Spleen (tissue), 11 donors: ENCODE data around the gene PADI2. TPM values are rescaled to one million over a fixed set of nuclear protein-coding genes. Genes with fewer than 3 reads are reported as not detected.

ENCODE experiments used
- DNase-seq: peaks from one replicate; pipeline ENCODE4 v3.0.0-alpha.2; 2020
- H3K27ac ChIP-seq, 8 donors: fragments of 200-600 bp; sonication (generic) in 7 of 8; 1 replicate in 4 of 8; 2 replicates in 4 of 8; pipeline versions ENCODE4 v1.5.0 to v1.8.0; 2016 to 2021; ENCODE audit warnings: inconsistent platforms in 4 of 8, mild to moderate bottlenecking in 4 of 8, moderate library complexity in 1 of 8
- H3K27me3 ChIP-seq, 7 donors: fragments of 200-600 bp; sonication (generic) in 6 of 7; replicated peaks in 1 of 7; 1 replicate in 4 of 7; 2 replicates in 3 of 7; pipeline versions ENCODE4 v1.5.0 to v1.8.0; 2016 to 2021; ENCODE audit warnings: inconsistent platforms in 3 of 7, mild to moderate bottlenecking in 1 of 7
- H3K36me3 ChIP-seq, 6 donors: fragments of 200-600 bp; sonication (generic) in 5 of 6; 1 replicate in 4 of 6; 2 replicates in 2 of 6; pipeline versions ENCODE4 v1.5.0 to v1.8.0; 2016 to 2021; ENCODE audit warnings: inconsistent platforms in 2 of 6
- H3K4me1 ChIP-seq, 6 donors: fragments of 200-600 bp; sonication (generic) in 5 of 6; 1 replicate in 3 of 6; 2 replicates in 3 of 6; pipeline versions ENCODE4 v1.5.0 to v1.8.0; 2016 to 2021; ENCODE audit warnings: inconsistent platforms in 3 of 6
- H3K4me3 ChIP-seq, 8 donors: fragments of 200-600 bp; sonication (generic) in 7 of 8; 1 replicate in 4 of 8; 2 replicates in 4 of 8; pipeline versions ENCODE4 v1.5.0 to v1.8.0; 2016 to 2021; ENCODE audit warnings: inconsistent platforms in 4 of 8, mild to moderate bottlenecking in 4 of 8, moderate library complexity in 2 of 8
- H3K9me3 ChIP-seq, 8 donors: fragments of 200-600 bp; sonication (generic) in 7 of 8; 1 replicate in 4 of 8; 2 replicates in 4 of 8; pipeline versions ENCODE4 v1.5.0 to v1.8.0; 2016 to 2021; ENCODE audit warnings: inconsistent platforms in 4 of 8
- POLR2A ChIP-seq, 3 donors: fragments of 450-650 bp; IDR thresholded peaks; one replicate each; pipeline ENCODE4 v1.5.1; 2017; ENCODE audit warnings: antibody characterized with exemption in 3 of 3, mild to moderate bottlenecking in 1 of 3
- POLR2AphosphoS5 ChIP-seq, 3 donors: sonication (generic); formaldehyde crosslinking; IDR thresholded peaks; one replicate each; pipeline ENCODE4 v1.5.1; 2017; ENCODE audit warnings: antibody characterized with exemption in 3 of 3
- WGBS, 5 donors: extraction: QIAGEN DNeasy Blood & Tissue Kit in 3 of 5; methylation state at CpG; one replicate each; pipeline versions ENCODE4 v1.1.5 to v1.1.7; 2013 to 2018; 5-methylcytosine and 5-hydroxymethylcytosine counted together
- intact Hi-C: fragments of 100-400 bp; cut with DNase I; formaldehyde crosslinking; loops from one replicate; pipeline ENCODE4 v1.15.0; 2023; ENCODE audit warnings: low total_unique reads
- polyA plus RNA-seq, 3 donors: library from polyadenylated mRNA; stranded (reverse); fragments of 200-250 nt; gene quantifications; one replicate each; pipeline ENCODE4 v1.2.1, GENCODE V29; 2013
- total RNA-seq, 7 donors: library from RNA; depleted of rRNA in 3 of 7; stranded (reverse); fragments of >200 nt in 3 of 7; fragmentation: NEBNext Ultra II Directional in 4 of 7; extraction: Animal tissue kit (Norgen Biotek cat#: 25700) in 4 of 7; gene quantifications; one replicate each; pipeline versions ENCODE4 v1.1.0 to v1.2.1, GENCODE V29; 2016 to 2021
- TF ChIP-seq, protein P1 (sequence below), 11 experiments: fragments of 200-600 bp in 7 of 11; fragments of 450-650 bp in 4 of 11; sonication (generic) in 4 of 11; IDR thresholded peaks in 8 of 11; conservative IDR thresholded peaks in 3 of 11; 1 replicate in 7 of 11; 2 replicates in 4 of 11; pipeline versions ENCODE4 v1.4.0 to v1.8.0; 2016 to 2021; ENCODE audit warnings: antibody characterized with exemption in 11 of 11, inconsistent platforms in 4 of 11, mild to moderate bottlenecking in 1 of 11
- donor health status: healthy with polysubstance abuse.
- donor health status: DM: no; HTN: no; CAD: no; lungs with moderate emphysema.
- donor health status: DM: no; HTN: no; CAD: no.
- donor health status: Bipolar disorder and iron deficiency.
- donor health status: healthy.
- donor health status: DM: no; HTN: no; CAD: no.
- donor health status: DM: yes; HTN: yes; CAD: no.

The PADI2 gene
- total and polyA plus RNA-seq, 10 donors: 0.50 to 63.6 (median 18.6) TPM

DNA sequence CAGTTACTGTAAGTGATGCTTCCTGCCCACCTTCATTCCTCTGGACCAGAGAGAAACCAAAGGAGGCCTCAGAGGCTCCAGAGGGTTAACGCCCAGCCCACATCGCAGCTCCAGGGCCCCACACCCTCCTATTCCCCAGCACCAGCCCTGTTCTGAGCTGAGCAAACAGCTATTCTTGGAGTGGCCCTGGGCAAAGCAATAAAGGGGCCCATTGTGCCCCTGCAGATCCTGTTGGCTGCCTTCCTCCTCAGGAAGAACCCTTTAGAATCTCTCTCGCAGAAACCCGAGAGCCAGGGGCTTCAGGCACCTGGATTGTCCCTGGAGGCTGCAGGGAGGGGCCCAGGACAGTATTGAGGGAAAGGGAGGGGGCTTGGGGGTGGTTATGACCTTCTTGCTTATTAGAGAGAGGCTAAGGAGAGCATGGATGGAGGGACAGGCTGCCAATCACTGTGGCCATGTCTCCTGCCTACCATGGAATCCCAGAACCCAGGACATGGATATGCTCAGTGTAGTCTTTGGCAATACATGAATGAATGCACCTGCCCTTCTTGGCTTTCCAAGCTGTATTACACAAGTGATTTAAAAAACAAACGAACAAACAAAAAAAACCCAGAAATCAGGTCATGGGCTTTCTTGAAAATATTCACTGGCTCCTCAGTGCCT lies 9.2 kb downstream of the PADI2 start:
- TF ChIP-seq POLR2A (IDR thresholded peaks at IDR 0.05) (no peak), POLR2AphosphoS5 (IDR thresholded peaks at IDR 0.05) (no peak)
- TF ChIP-seq, protein P1, sequence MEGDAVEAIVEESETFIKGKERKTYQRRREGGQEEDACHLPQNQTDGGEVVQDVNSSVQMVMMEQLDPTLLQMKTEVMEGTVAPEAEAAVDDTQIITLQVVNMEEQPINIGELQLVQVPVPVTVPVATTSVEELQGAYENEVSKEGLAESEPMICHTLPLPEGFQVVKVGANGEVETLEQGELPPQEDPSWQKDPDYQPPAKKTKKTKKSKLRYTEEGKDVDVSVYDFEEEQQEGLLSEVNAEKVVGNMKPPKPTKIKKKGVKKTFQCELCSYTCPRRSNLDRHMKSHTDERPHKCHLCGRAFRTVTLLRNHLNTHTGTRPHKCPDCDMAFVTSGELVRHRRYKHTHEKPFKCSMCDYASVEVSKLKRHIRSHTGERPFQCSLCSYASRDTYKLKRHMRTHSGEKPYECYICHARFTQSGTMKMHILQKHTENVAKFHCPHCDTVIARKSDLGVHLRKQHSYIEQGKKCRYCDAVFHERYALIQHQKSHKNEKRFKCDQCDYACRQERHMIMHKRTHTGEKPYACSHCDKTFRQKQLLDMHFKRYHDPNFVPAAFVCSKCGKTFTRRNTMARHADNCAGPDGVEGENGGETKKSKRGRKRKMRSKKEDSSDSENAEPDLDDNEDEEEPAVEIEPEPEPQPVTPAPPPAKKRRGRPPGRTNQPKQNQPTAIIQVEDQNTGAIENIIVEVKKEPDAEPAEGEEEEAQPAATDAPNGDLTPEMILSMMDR (IDR thresholded peaks at IDR 0.05 in 8 of 11, conservative IDR thresholded peaks at IDR 0.05 in 3 of 11): no peak
- no peak overlapping the region for H3K27ac ChIP-seq
- intact Hi-C loops: no loop called here
- H3K9me3 ChIP-seq: no peaks in the 10 kb centered on the region
- no peak overlapping the region for H3K4me3 ChIP-seq
- peaks cover 0 to 8% (median 0%) of the 10 kb centered on the region in 6 donors for H3K36me3 ChIP-seq
- DNase-seq: no peak
- WGBS, 5 donors: 50 to 63% (median 59%) methylated on average over 5 of the region's 5 CpGs
- peaks cover 0 to 23% (median 2%) of the 10 kb centered on the region in 6 donors for H3K4me1 ChIP-seq
- H3K27me3 ChIP-seq: no peaks in the 10 kb centered on the region

DNA sequence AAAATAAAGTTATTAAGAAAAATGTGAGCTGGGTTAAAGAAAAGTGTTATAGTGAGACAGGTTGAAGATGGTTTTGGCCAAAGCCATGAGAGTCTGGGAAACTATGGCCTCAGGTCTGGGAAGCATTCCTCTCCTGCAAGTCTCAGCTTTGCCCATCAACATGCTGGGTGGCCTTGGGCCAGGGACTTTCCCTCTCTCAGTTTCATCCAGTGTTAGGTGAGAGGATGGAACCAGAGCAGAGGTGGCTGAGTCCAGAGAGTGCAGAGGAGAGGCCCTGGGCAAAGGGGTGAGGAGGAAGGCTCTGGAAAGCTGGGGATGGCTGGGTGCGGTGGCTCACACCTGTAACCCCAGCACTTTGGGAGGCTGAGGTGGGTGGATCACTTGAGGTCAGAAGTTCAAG lies 10.5 kb downstream of the PADI2 start:
- H3K9me3 ChIP-seq: no peaks in the 10 kb centered on the region
- H3K27me3 ChIP-seq: no peaks in the 10 kb centered on the region
- TF ChIP-seq POLR2AphosphoS5 (IDR thresholded peaks at IDR 0.05) (no peak), POLR2A (IDR thresholded peaks at IDR 0.05) (no peak)
- TF ChIP-seq, protein P1 (IDR thresholded peaks at IDR 0.05 in 8 of 11, conservative IDR thresholded peaks at IDR 0.05 in 3 of 11): no peak
- H3K4me1 ChIP-seq: peaks cover 0 to 11% (median under 1%) of the 10 kb centered on the region in 6 donors
- no peak overlapping the region for H3K4me3 ChIP-seq
- intact Hi-C loops: no loop called here
- DNase-seq: no peak
- H3K36me3 ChIP-seq: peaks cover 0 to 18% (median 0%) of the 10 kb centered on the region in 6 donors
- no peak overlapping the region for H3K27ac ChIP-seq
- WGBS, 5 donors: 94 to 100% (median 100%) methylated on average over 1 of the region's 1 CpG

DNA sequence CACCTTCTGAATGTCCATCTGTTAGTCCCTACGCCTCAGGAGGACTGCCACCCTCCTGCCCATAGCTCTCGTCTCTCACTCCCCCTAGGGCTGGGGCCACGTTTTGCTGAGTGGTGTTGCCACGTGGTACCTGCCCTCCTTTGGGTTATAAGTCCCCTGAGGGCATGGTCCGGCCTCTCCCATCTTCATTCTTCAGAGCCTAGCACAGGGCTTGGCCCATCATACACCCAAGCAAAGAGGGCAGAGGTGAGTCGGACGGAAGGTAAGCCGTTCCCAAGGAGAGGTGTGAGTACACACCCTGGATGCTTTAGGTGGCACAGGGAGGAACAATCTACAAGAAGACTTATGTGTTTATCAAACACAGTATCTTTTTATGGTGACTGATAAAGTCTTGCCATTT lies 10.9 kb downstream of the PADI2 start:
- 68 to 85% (median 83%) methylated on average over 8 of the region's 8 CpGs for WGBS, 5 donors
- Histone ChIP-seq H3K36me3 (peaks cover 0 to 22% (median 0%) of the 10 kb centered on the region in 6 donors), H3K4me3 (no peak overlapping the region), H3K9me3 (no peaks in the 10 kb centered on the region), H3K4me1 (peaks cover 0 to 7% (median 0%) of the 10 kb centered on the region in 6 donors), H3K27ac (no peak overlapping the region), H3K27me3 (no peaks in the 10 kb centered on the region)
- intact Hi-C loops: no loop called here
- no peak for DNase-seq
- TF ChIP-seq POLR2A (IDR thresholded peaks at IDR 0.05) (no peak), POLR2AphosphoS5 (IDR thresholded peaks at IDR 0.05) (no peak)
- TF ChIP-seq, protein P1 (IDR thresholded peaks at IDR 0.05 in 8 of 11, conservative IDR thresholded peaks at IDR 0.05 in 3 of 11): no peak

DNA sequence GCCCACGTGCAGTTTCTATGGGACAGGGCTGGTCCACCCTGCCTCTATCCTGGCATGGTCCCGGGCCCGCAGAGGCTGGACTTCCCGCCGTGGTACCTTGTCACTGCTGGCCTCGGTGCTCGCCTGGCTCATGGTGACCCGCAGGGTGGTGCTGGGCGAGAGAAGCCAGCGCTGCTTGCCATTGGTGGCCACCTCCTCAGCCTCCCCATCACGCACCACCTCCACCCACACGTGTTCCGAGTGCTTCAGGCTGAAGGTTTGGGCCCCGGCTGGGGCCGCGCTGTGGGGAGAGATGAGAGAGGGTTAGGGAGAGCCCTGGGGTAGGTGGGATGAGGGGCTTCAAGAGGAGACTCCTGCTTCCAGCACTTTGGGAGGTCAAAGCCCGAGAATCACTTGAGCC lies 14.5 kb downstream of the PADI2 start:
- no peaks in the 10 kb centered on the region for H3K9me3 ChIP-seq
- H3K27ac ChIP-seq: no peak overlapping the region
- H3K4me1 ChIP-seq: peaks cover 0 to 10% (median 2%) of the 10 kb centered on the region in 6 donors
- intact Hi-C loops: no loop called here
- H3K36me3 ChIP-seq: peaks cover 0 to 50% (median 0%) of the 10 kb centered on the region in 6 donors
- H3K27me3 ChIP-seq: no peaks in the 10 kb centered on the region
- no peak for DNase-seq
- TF ChIP-seq POLR2AphosphoS5 (IDR thresholded peaks at IDR 0.05) (no peak), POLR2A (IDR thresholded peaks at IDR 0.05) (no peak)
- TF ChIP-seq, protein P1 (IDR thresholded peaks at IDR 0.05 in 8 of 11, conservative IDR thresholded peaks at IDR 0.05 in 3 of 11): no peak
- WGBS, 5 donors: 90 to 95% (median 93%) methylated on average over 8 to 17 of the region's 17 CpGs
- no peak overlapping the region for H3K4me3 ChIP-seq
